B cell (primary cell): ENCODE results near the gene SEPTIN14. TPM values are rescaled to one million over a fixed set of nuclear protein-coding genes. Genes with fewer than 3 reads are reported as not detected.

ENCODE experiments used
- ATAC-seq: fragments of 200-7000 bp; cut with Tn5 transposase; one replicate; pipeline ENCODE4 v1.10.0; 2021; ENCODE audit warnings: low read depth, mild to moderate bottlenecking, moderate number of reproducible peaks, moderate library complexity
- CTCF ChIA-PET: fragments of 350-600 bp; sonication (Branson Sonifier 250); formaldehyde crosslinking; loops from one replicate; lab custom pipeline; 2021; ENCODE audit warnings: antibody characterized with exemption, inconsistent platforms; lab: Charles Lee
- POLR2A ChIA-PET: fragments of 350-600 bp; sonication (Branson Sonifier 250); formaldehyde crosslinking; loops from one replicate; lab custom pipeline; 2021; ENCODE audit warnings: antibody characterized with exemption; lab: Charles Lee
- DNase-seq: peaks from one replicate; pipeline ENCODE4 v3.0.0; 2013
- H2AFZ ChIP-seq: 2 replicates; pipeline ENCODE4 v1.6.1; 2012; ENCODE audit warnings: mild to moderate bottlenecking, low read depth, low read length; ENCODE audit not compliant: insufficient read depth, poor library complexity, severe bottlenecking
- H3K27ac ChIP-seq, 2 donors: 1 replicate in 1 of 2; 2 replicates in 1 of 2; pipeline ENCODE4 v1.5.1; 2012 to 2013; ENCODE audit warnings: low read length in 2 of 2, mild to moderate bottlenecking in 2 of 2, moderate library complexity in 1 of 2
- H3K27me3 ChIP-seq, 4 experiments: fragments of 200-600 bp in 1 of 4; sonication (generic) in 1 of 4; replicated peaks in 1 of 4; 1 replicate in 2 of 4; 2 replicates in 2 of 4; pipeline versions ENCODE4 v1.6.1 to v1.7.0; 2013 to 2016; ENCODE audit warnings: low read length in 3 of 4, mild to moderate bottlenecking in 2 of 4, mixed read lengths in 1 of 4, moderate library complexity in 1 of 4; ENCODE audit not compliant: insufficient read depth in 4 of 4, control insufficient read depth in 3 of 4; ENCODE audit errors: control extremely low read depth in 1 of 4
- H3K36me3 ChIP-seq, 2 experiments: replicated peaks in 1 of 2; 1 replicate in 1 of 2; 2 replicates in 1 of 2; pipeline versions ENCODE4 v1.6.1 to v1.7.1; 2013; ENCODE audit warnings: low read length in 1 of 2; ENCODE audit not compliant: insufficient read depth in 2 of 2, control insufficient read depth in 1 of 2; ENCODE audit errors: control extremely low read depth in 1 of 2, extremely low read depth in 1 of 2
- H3K4me1 ChIP-seq, 2 donors: fragments of 200-600 bp in 1 of 2; sonication (generic) in 1 of 2; 1 replicate in 1 of 2; 2 replicates in 1 of 2; pipeline versions ENCODE4 v1.5.1 to v1.6.1; 2013 to 2017; ENCODE audit warnings: low read length in 2 of 2; ENCODE audit not compliant: control insufficient read depth in 2 of 2, insufficient read depth in 2 of 2
- H3K4me2 ChIP-seq: replicated peaks from 2 replicates; pipeline ENCODE3; 2012; ENCODE audit warnings: mild to moderate bottlenecking, low read depth, low read length; ENCODE audit not compliant: poor library complexity, severe bottlenecking
- H3K4me3 ChIP-seq, 5 experiments: fragments of 200-600 bp in 1 of 5; sonication (generic) in 1 of 5; 1 replicate in 3 of 5; 2 replicates in 2 of 5; pipeline versions ENCODE4 v1.5.1 to v1.7.0; 2011 to 2016; ENCODE audit warnings: low read length in 4 of 5, mild to moderate bottlenecking in 4 of 5, low read depth in 2 of 5, control low read depth in 1 of 5, moderate library complexity in 1 of 5; ENCODE audit not compliant: insufficient read depth in 1 of 5; ENCODE audit errors: control extremely low read depth in 1 of 5, extremely low read depth in 1 of 5
- H3K79me2 ChIP-seq: fragments of 200-600 bp; sonication (generic); one replicate; pipeline ENCODE4 v1.6.0; 2016; ENCODE audit warnings: low read length; ENCODE audit not compliant: control insufficient read depth, insufficient read depth
- H3K9ac ChIP-seq: fragments of 200-600 bp; sonication (generic); 2 replicates; pipeline ENCODE4 v1.6.1; 2017; ENCODE audit warnings: mild to moderate bottlenecking, low read length, moderate library complexity
- H3K9me3 ChIP-seq, 3 donors: one replicate each; pipeline versions ENCODE4 v1.6.1 to v1.7.1; 2013; ENCODE audit warnings: low read length in 2 of 3; ENCODE audit not compliant: control insufficient read depth in 2 of 3, insufficient read depth in 1 of 3; ENCODE audit errors: control extremely low read depth in 1 of 3
- H4K20me1 ChIP-seq: 2 replicates; pipeline ENCODE4 v1.6.0; 2012; ENCODE audit warnings: mild to moderate bottlenecking, low read length; ENCODE audit not compliant: insufficient read depth, control insufficient read depth, poor library complexity, severe bottlenecking
- H3K27ac Mint-ChIP-seq: one replicate; pipeline ENCODE4 v1.8.0; 2021; ENCODE audit warnings: mixed read lengths
- H3K27me3 Mint-ChIP-seq: one replicate; pipeline ENCODE4 v1.8.0; 2021; ENCODE audit warnings: mixed read lengths
- H3K4me1 Mint-ChIP-seq: one replicate; pipeline ENCODE4 v1.8.0; 2021; ENCODE audit warnings: mixed read lengths
- H3K4me3 Mint-ChIP-seq: one replicate; pipeline ENCODE4 v1.8.0; 2021; ENCODE audit warnings: mixed read lengths
- H3K9me3 Mint-ChIP-seq: one replicate; pipeline ENCODE4 v1.8.0; 2022; ENCODE audit warnings: mixed read lengths; ENCODE audit not compliant: insufficient read depth
- CTCF ChIP-seq: fragments of 200-600 bp; IDR thresholded peaks from one replicate; pipeline ENCODE4 v1.8.0; 2022; ENCODE audit warnings: antibody characterized with exemption, mild to moderate bottlenecking
- EZH2 ChIP-seq: IDR thresholded peaks from 2 replicates; pipeline ENCODE4 v1.6.1; 2012; ENCODE audit warnings: borderline replicate concordance, low read depth, mild to moderate bottlenecking, moderate library complexity, low read length; ENCODE audit not compliant: insufficient read depth, poor library complexity, severe bottlenecking
- WGBS: methylation state at CpG from one replicate; pipeline ENCODE4 v1.1.5; 2013; ENCODE audit warnings: missing lambda C conversion rate; ENCODE audit not compliant: insufficient coverage; 5-methylcytosine and 5-hydroxymethylcytosine counted together
- intact Hi-C: fragments of 100-400 bp; cut with micrococcal nuclease; formaldehyde crosslinking; loops from one replicate; pipeline ENCODE4 v1.10.0; 2022
- polyA plus RNA-seq: library from polyadenylated mRNA; depleted of rRNA; stranded (reverse); fragments of >200 nt; gene quantifications from 2 replicates; pipeline ENCODE4 v1.2.3, GENCODE V29; 2012
- total RNA-seq, 2 donors: library from RNA; stranded (reverse); fragments of 120-200 nt in 1 of 2; gene quantifications; 1 replicate in 1 of 2; 2 replicates in 1 of 2; pipeline versions ENCODE4 v1.2.3 to v1.2.4, GENCODE V29; 2013 to 2022

Gene SEPTIN14
- total and polyA plus RNA-seq, 2 donors (not counting 1 experiment from before 2014, with no cell fraction given): not detected

GRCh38 chr7:55878691-55879090, 16.1 kb upstream of the SEPTIN14 start:
- Histone ChIP-seq H3K79me2 (no peaks in the 10 kb centered on the region), H3K9ac (no peak overlapping the region), H3K27ac (no peak overlapping the region), H3K9me3 (no peaks in the 10 kb centered on the region), H2AFZ (no peak overlapping the region), H4K20me1 (no peaks in the 10 kb centered on the region), H3K27me3 (no peaks in the 10 kb centered on the region), H3K4me2 (no peak overlapping the region), H3K4me3 (no peak overlapping the region), H3K4me1 (no peaks in the 10 kb centered on the region), H3K36me3 (no peaks in the 10 kb centered on the region)
- Mint-ChIP-seq H3K4me3 (no peak overlapping the region), H3K4me1 (no peaks in the 10 kb centered on the region), H3K27me3 (peaks cover 4% of the 10 kb centered on the region), H3K27ac (no peak overlapping the region), H3K9me3 (no peaks in the 10 kb centered on the region)
- CTCF ChIA-PET: no interaction called here
- TF ChIP-seq EZH2: no peak
- TF ChIP-seq CTCF: no peak
- ATAC-seq (no peak), DNase-seq (no peak)
- POLR2A ChIA-PET: no interaction called here
- WGBS: no CpG with 5 or more reads among the region's 3 CpGs
- intact Hi-C loops: no loop called here

DNA sequence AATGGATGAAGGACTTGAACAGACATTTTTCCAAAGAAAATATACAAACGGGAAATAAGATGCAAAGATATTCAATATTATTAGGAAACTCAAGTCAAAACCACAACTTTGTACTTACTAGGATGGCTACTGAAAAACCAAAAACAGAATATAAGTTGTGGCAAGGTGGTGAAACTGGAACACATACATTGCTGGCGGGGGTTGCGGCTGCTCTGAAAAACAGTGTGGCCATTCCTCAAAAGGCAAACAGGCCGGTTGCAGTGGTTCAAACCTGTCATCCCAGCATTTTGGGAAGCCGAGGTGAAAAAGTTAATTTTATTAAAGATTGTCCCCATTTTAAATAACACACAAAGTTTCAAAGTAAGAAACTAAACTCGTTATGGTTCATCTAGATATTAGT, 14.8 kb upstream of the SEPTIN14 start:
- DNase-seq (no peak), ATAC-seq (no peak)
- Mint-ChIP-seq H3K27ac (no peak overlapping the region), H3K27me3 (no peaks in the 10 kb centered on the region), H3K4me1 (no peaks in the 10 kb centered on the region), H3K9me3 (no peaks in the 10 kb centered on the region), H3K4me3 (no peak overlapping the region)
- Histone ChIP-seq H3K36me3 (no peaks in the 10 kb centered on the region), H3K27ac (no peak overlapping the region), H2AFZ (no peak overlapping the region), H3K9me3 (no peaks in the 10 kb centered on the region), H4K20me1 (no peaks in the 10 kb centered on the region), H3K4me3 (no peak overlapping the region), H3K9ac (no peak overlapping the region), H3K79me2 (no peaks in the 10 kb centered on the region), H3K4me2 (no peak overlapping the region), H3K4me1 (no peaks in the 10 kb centered on the region), H3K27me3 (no peaks in the 10 kb centered on the region)
- ChIA-PET POLR2A (no interaction called here), CTCF (no interaction called here)
- no peak for TF ChIP-seq CTCF
- no peak for TF ChIP-seq EZH2
- no CpG with 5 or more reads among the region's 6 CpGs for WGBS
- intact Hi-C loops: no loop called here
